Measurements from ENCODE around the gene C2orf76. TPM values are rescaled to one million over a fixed set of nuclear protein-coding genes. Genes with fewer than 3 reads are reported as not detected.
"Not testable (repeated sequence)": the region's sequence is repeated elsewhere in the genome, so short reads cannot be mapped to it uniquely, and the experiment has no call there.

C2orf76 gene
- total RNA-seq, 2 experiments from 2014 or later = 15.4 to 17.7 TPM

DNA sequence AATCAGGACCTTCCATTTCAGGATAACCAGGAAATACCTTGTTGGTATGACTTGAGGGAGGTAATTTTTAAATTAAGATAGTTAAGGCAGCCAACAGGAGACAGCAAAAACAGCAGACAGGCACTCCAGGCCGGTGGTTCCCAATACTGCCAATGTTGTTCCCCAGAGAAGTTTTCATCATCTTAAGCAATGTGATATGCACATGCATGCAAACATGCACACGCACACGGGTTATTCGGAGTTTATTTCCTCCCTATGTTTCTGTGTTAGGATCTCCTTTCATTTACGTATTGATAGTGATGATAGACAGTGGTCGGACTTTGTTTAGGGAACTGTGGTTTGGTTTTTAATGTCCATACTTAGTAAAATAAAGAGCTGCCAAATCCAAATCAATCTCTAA, 87.7 kb downstream of the C2orf76 start:
- TF ChIP-seq EZH2phosphoT487 (IDR thresholded peaks at IDR 0.05; ENCODE audit: borderline replicate concordance, low read depth, low read length) = no peak
- TF ChIP-seq, protein P1, sequence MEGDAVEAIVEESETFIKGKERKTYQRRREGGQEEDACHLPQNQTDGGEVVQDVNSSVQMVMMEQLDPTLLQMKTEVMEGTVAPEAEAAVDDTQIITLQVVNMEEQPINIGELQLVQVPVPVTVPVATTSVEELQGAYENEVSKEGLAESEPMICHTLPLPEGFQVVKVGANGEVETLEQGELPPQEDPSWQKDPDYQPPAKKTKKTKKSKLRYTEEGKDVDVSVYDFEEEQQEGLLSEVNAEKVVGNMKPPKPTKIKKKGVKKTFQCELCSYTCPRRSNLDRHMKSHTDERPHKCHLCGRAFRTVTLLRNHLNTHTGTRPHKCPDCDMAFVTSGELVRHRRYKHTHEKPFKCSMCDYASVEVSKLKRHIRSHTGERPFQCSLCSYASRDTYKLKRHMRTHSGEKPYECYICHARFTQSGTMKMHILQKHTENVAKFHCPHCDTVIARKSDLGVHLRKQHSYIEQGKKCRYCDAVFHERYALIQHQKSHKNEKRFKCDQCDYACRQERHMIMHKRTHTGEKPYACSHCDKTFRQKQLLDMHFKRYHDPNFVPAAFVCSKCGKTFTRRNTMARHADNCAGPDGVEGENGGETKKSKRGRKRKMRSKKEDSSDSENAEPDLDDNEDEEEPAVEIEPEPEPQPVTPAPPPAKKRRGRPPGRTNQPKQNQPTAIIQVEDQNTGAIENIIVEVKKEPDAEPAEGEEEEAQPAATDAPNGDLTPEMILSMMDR (conservative IDR thresholded peaks at IDR 0.05; ENCODE audit: low read length) = no peak
- CTCF ChIA-PET (ENCODE audit: unreplicated experiment) = no interaction called here
- Histone ChIP-seq H4K20me1 (ENCODE audit: insufficient read depth, low read length) (no peaks in the 10 kb centered on the region), H2AFZ (ENCODE audit: low read length) (no peak overlapping the region), H3K36me3 (ENCODE audit: insufficient read depth, low read length) (no peaks in the 10 kb centered on the region), H3K4me3 (ENCODE audit: low read depth, low read length, poor library complexity, severe bottlenecking) (no peak overlapping the region), H3K9me3 (ENCODE audit: low read length) (no peaks in the 10 kb centered on the region), H3K79me2 (ENCODE audit: insufficient read depth, low read depth, low read length) (no peaks in the 10 kb centered on the region), H3K27ac (ENCODE audit: low read depth, low read length, poor library complexity, severe bottlenecking) (no peak overlapping the region), H3K4me2 (ENCODE audit: low read length) (no peak overlapping the region), H3K9me2 (ENCODE audit: insufficient read depth, low read length) (no peaks in the 10 kb centered on the region), H3K4me1 (ENCODE audit: insufficient read depth, low read length, poor library complexity, severe bottlenecking) (no peaks in the 10 kb centered on the region)
- intact Hi-C loops (cut with micrococcal nuclease; ENCODE audit: unreplicated experiment) = no loop called here
- BruUV-seq (replicated peaks) = no TSS peak
- POLR2A ChIA-PET = interaction anchor here (0.7 to 1.1 kb wide), 3 partner anchors 10 to 211 kb away, joined by 3 read pairs; no protein-coding TSS in a partner anchor
- DNase-seq (ENCODE audit: low spot score) = no peak

DNA sequence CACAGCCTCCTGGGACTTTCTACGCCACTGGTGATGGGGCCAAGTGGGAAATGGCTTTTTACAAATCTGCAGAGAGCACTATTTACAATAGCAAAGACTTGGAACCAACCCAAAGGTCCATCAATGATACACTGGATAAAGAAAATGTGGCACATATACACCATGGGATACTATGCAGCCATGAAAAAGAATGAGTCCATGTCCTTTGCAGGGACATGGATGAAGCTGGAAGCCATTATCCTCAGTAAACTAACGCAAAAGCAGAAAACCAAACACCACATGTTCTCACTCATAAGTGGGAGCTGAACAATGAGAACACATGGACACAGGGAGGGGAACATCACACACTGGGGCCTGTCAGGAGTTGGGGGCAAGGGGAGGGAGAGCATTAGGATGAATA, 88.2 kb downstream of the C2orf76 start:
- DNase-seq (ENCODE audit: low spot score); H3K79me2 ChIP-seq (ENCODE audit: insufficient read depth, low read depth, low read length); CTCF ChIA-PET (ENCODE audit: unreplicated experiment); POLR2A ChIA-PET; H3K27ac ChIP-seq (ENCODE audit: low read depth, low read length, poor library complexity, severe bottlenecking); H3K4me2 ChIP-seq (ENCODE audit: low read length); H3K4me1 ChIP-seq (ENCODE audit: insufficient read depth, low read length, poor library complexity, severe bottlenecking); intact Hi-C loops (cut with micrococcal nuclease; ENCODE audit: unreplicated experiment); H4K20me1 ChIP-seq (ENCODE audit: insufficient read depth, low read length); H3K9me3 ChIP-seq (ENCODE audit: low read length); H2AFZ ChIP-seq (ENCODE audit: low read length); H3K4me3 ChIP-seq (ENCODE audit: low read depth, low read length, poor library complexity, severe bottlenecking); H3K36me3 ChIP-seq (ENCODE audit: insufficient read depth, low read length); H3K9me2 ChIP-seq (ENCODE audit: insufficient read depth, low read length); BruUV-seq (replicated peaks): not testable (repeated sequence)

DNA sequence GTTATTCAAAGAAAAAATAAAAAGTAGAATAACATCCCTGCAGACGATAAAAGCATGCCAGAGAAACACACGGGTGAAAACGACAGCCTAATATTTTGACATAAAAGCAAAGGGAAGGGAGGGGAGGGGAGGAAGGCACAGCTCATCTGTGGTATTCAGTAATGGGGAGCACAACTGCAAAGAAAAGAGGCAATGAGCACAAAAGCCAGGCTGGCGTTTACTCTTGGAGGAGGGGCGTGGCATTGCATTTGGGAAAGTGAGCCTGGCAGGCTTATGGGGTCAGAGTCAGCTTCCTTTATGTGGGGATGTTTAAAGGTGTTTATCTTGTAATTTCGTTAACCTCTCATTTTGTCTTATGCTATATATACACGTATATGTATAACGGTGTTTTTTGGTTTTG, 89.8 kb downstream of the C2orf76 start:
- Histone ChIP-seq H3K4me3 (ENCODE audit: low read depth, low read length, poor library complexity, severe bottlenecking) (no peak overlapping the region), H4K20me1 (ENCODE audit: insufficient read depth, low read length) (no peaks in the 10 kb centered on the region), H3K27ac (ENCODE audit: low read depth, low read length, poor library complexity, severe bottlenecking) (no peak overlapping the region), H3K4me1 (ENCODE audit: insufficient read depth, low read length, poor library complexity, severe bottlenecking) (no peaks in the 10 kb centered on the region), H3K9me2 (ENCODE audit: insufficient read depth, low read length) (no peaks in the 10 kb centered on the region), H3K36me3 (ENCODE audit: insufficient read depth, low read length) (no peaks in the 10 kb centered on the region), H2AFZ (ENCODE audit: low read length) (no peak overlapping the region), H3K4me2 (ENCODE audit: low read length) (no peak overlapping the region), H3K9me3 (ENCODE audit: low read length) (no peaks in the 10 kb centered on the region), H3K79me2 (ENCODE audit: insufficient read depth, low read depth, low read length) (no peaks in the 10 kb centered on the region)
- ChIA-PET CTCF (ENCODE audit: unreplicated experiment) (no interaction called here), POLR2A (no interaction called here)
- no peak for TF ChIP-seq EZH2phosphoT487 (IDR thresholded peaks at IDR 0.05; ENCODE audit: borderline replicate concordance, low read depth, low read length)
- TF ChIP-seq, protein P1 (conservative IDR thresholded peaks at IDR 0.05; ENCODE audit: low read length) = no peak
- intact Hi-C loops (cut with micrococcal nuclease; ENCODE audit: unreplicated experiment) = no loop called here
- BruUV-seq (replicated peaks) = no TSS peak
- DNase-seq (ENCODE audit: low spot score) = no peak
